Measurements from ENCODE around the gene FABP3.

- TF ChIP-seq CTCF (IDR thresholded peaks at IDR 0.05) (no peak), PHF8 (IDR thresholded peaks at IDR 0.05; ENCODE audit: borderline replicate concordance, low read depth) (no peak), HDAC2 (IDR thresholded peaks at IDR 0.05) (no peak)
These were observed 2.9 kb downstream of the FABP3 start for GRCh38 chr1:31370021-31370420.

Measured in A549 (cell line).